GM12892 (cell line): ENCODE data around the gene ALK.

Experiments used
- DNase-seq: peaks from one replicate; pipeline ENCODE4 v3.0.0; 2011; ENCODE audit not compliant: insufficient read length
- FAIRE-seq: peaks from 2 replicates; lab custom pipeline; 2011; peaks lifted over from hg19 to GRCh38; lab: Jason Lieb, UNC
- POLR2A ChIP-seq: IDR thresholded peaks from 2 replicates; pipeline ENCODE4 v1.6.1; 2011; ENCODE audit warnings: low read depth, low read length, control low read depth
- POLR2AphosphoS5 ChIP-seq: IDR thresholded peaks from 2 replicates; pipeline ENCODE4 v1.6.1; 2011; ENCODE audit warnings: low read depth, low read length, control low read depth
- TAF1 ChIP-seq: IDR thresholded peaks from 2 replicates; pipeline ENCODE4 v1.6.1; 2011; ENCODE audit warnings: low read depth, mild to moderate bottlenecking, control low read depth, low read length, borderline replicate concordance

Gene ALK

DNA sequence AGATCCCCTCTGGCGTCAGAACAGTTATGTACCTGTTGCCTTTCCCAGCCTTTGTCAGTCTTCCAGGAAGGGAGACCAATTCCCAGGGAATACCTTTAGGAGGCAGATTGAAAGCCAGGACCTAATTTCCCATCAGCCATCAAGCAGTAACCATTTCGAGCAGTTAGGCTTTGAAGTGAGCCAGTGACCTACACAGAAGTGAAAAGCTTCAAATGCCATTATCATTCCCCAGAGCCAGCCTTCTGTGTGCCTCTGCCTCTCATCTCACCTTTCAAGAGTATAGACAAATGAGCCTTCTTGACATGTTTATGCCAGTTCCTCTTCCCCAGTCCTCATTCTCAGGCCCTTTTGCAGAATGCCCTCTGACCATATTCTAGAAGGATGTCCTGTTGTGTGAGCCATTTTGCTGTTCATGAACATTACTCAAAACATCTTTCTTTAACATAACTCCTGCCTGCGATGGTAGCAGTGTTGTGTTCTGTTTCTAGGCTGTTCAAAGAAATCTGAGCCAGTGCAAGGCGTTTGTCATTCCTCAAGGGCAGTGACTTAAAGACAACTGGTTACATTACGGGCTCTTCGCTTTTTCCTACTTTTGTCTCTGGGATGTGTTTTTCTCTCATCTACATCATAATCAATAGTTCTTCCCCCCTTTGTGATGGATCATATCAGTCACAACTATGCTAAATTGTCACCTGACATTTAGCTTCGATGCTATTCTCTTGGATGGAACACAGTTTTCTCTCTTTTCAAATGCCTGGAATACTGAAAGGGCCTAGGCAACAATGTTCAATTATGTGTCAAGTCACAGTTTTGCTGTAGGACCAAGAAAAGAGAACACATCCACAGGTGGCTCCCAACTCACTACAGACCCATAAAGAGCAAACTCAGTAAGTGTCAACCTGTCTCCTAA, 138.6 kb downstream of the ALK start:
- TF ChIP-seq TAF1, result no peak
- TF ChIP-seq POLR2AphosphoS5, result no peak
- TF ChIP-seq POLR2A, result no peak
- no peak for DNase-seq
- no peak for FAIRE-seq

DNA sequence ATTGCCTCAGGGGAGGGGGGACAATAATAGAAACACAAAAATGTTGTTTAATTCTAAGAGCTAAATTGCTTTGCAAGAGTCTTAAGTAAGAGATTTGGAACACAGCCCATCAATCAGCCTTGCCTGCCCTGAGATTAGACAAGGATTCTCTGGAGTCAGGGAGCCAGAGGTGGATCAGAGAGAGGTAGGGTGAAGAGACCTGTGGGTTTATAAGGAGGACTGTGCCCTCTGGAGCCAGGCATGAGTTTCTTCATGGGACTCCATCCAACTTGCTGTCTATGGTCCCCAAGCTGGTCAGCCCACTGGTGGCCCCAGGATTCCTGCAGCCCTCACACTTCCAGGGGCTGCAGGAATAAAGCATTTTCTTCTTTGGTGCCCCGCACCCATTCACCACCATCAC, 139.3 kb downstream of the ALK start:
- FAIRE-seq (no peak), DNase-seq (no peak)
- TF ChIP-seq POLR2A, result no peak
- TF ChIP-seq TAF1, result no peak
- TF ChIP-seq POLR2AphosphoS5, result no peak

DNA sequence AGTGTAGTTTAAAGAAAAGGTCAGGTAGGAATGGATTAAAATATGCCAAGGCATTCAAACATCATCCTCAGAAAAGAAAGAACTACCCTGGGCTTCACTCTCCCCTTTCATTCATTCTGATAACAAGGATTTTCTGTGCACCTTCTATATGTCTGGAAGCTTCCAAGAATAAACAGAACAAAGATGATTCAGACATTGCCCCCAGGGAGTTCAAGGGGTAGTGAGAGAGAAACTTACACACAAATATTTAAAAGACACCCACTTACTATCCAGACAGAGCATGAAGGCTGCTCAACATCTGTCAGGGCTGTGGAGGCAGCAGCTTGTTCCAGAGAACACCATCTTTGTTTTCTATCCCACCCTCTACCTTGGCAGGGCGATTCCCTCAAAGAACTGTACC, 140.5 kb downstream of the ALK start:
- FAIRE-seq (no peak), DNase-seq (no peak)
- TF ChIP-seq POLR2A (no peak), POLR2AphosphoS5 (no peak), TAF1 (no peak)

DNA sequence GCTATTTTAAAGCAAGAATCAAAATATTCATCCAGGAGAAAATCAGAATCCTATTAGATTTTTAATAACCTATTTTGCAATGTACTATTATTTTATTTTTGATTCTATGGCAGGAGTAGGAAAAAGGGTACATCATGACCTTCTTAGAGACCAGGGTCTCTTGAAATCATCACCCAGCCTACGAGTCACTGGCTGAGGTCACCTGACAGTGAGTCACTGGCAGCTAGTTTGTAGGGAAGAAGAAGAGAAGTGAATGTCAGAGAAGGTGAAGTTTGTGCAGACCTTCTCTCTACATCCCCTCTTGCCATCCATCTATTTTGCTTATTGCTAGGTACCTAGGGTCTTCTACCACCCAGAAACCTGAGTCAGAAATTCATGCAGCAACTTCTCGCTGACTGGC, 144.2 kb downstream of the ALK start:
- no peak for DNase-seq
- no peak for TF ChIP-seq TAF1
- no peak for TF ChIP-seq POLR2A
- TF ChIP-seq POLR2AphosphoS5, result no peak
- FAIRE-seq, result no peak

DNA sequence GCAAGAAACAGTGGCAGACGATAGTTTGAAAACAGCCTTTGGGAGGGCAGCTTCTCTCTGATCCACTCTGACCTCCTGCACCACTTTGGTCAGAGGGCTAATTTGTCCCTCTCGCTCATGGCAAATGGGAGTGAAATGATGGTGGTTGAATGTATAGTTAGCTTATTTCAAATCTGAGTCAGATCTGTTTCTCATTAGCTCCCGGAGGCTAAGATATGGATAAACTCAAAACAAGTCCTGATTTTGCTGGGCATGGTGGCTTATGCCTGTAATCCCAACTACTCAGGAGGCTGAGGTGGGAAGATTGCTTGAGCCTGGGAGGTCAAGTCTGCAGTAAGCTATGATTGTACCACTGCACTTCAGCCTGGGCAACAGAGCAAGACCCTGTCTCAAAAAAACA, 145.0 kb downstream of the ALK start:
- FAIRE-seq (no peak), DNase-seq (no peak)
- TF ChIP-seq POLR2A, result no peak
- no peak for TF ChIP-seq TAF1
- no peak for TF ChIP-seq POLR2AphosphoS5

GRCh38 chr2:29775937-29776336, 145.4 kb downstream of the ALK start:
- TF ChIP-seq TAF1 (no peak), POLR2A (no peak), POLR2AphosphoS5 (no peak)
- DNase-seq (no peak), FAIRE-seq (no peak)

- DNase-seq, result no peak
These were observed 146.8 kb downstream of the ALK start for GRCh38 chr2:29774624-29775023.

GRCh38 chr2:29770846-29771245, 150.5 kb downstream of the ALK start:
- FAIRE-seq (no peak), DNase-seq (no peak)
- TF ChIP-seq POLR2AphosphoS5 (no peak), POLR2A (no peak), TAF1 (no peak)

More at GRCh38 chr2:29774624-29775023, 146.8 kb downstream of the ALK start:
- TF ChIP-seq TAF1, result no peak
- TF ChIP-seq POLR2AphosphoS5, result no peak
- TF ChIP-seq POLR2A, result no peak
- no peak for FAIRE-seq

GRCh38 chr2:29769847-29770246, 151.5 kb downstream of the ALK start:
- no peak for DNase-seq
- no peak for FAIRE-seq
- TF ChIP-seq TAF1 (no peak), POLR2AphosphoS5 (no peak)

- DNase-seq, result no peak
- FAIRE-seq, result no peak
- TF ChIP-seq POLR2A, result no peak
- no peak for TF ChIP-seq POLR2AphosphoS5
- no peak for TF ChIP-seq TAF1
These were observed 153.6 kb downstream of the ALK start for GRCh38 chr2:29767606-29768335.

GRCh38 chr2:29766191-29766590, 155.2 kb downstream of the ALK start:
- no peak for TF ChIP-seq TAF1
- TF ChIP-seq POLR2AphosphoS5, result no peak
- no peak for TF ChIP-seq POLR2A
- no peak for DNase-seq
- FAIRE-seq, result no peak
